Glutamatergic neuron (in vitro differentiated cells): Measurements from ENCODE around the gene ELFN2. TPM values are rescaled to one million over a fixed set of nuclear protein-coding genes. Genes with fewer than 3 reads are reported as not detected.

ENCODE experiments used
- DNase-seq: peaks from one replicate; pipeline ENCODE4 v3.0.0; 2022
- H3K27ac Mint-ChIP-seq: one replicate; pipeline ENCODE4 v1.8.0; 2020; ENCODE audit warnings: mild to moderate bottlenecking, mixed read lengths, inconsistent platforms; ENCODE audit not compliant: unreplicated experiment
- H3K27me3 Mint-ChIP-seq: one replicate; pipeline ENCODE4 v1.8.0; 2020; ENCODE audit warnings: mild to moderate bottlenecking, moderate library complexity, mixed read lengths, inconsistent platforms; ENCODE audit not compliant: unreplicated experiment
- H3K36me3 Mint-ChIP-seq: one replicate; pipeline ENCODE4 v1.8.0; 2020; ENCODE audit warnings: mild to moderate bottlenecking, mixed read lengths, inconsistent platforms; ENCODE audit not compliant: unreplicated experiment
- H3K4me1 Mint-ChIP-seq: one replicate; pipeline ENCODE4 v1.8.0; 2020; ENCODE audit warnings: mild to moderate bottlenecking, low read depth, mixed read lengths, inconsistent platforms; ENCODE audit not compliant: unreplicated experiment
- H3K4me3 Mint-ChIP-seq: one replicate; pipeline ENCODE4 v1.8.0; 2020; ENCODE audit warnings: mild to moderate bottlenecking, mixed read lengths, inconsistent platforms; ENCODE audit not compliant: unreplicated experiment
- H3K9me3 Mint-ChIP-seq: one replicate; pipeline ENCODE4 v1.8.0; 2020; ENCODE audit warnings: mild to moderate bottlenecking, moderate library complexity, mixed read lengths, inconsistent platforms; ENCODE audit not compliant: unreplicated experiment
- total RNA-seq: library from RNA; stranded (reverse); fragmentation: NEBNext Ultra II Directional; extraction: Animal tissue kit (Norgen Biotek cat#: 25700); gene quantifications from one replicate; pipeline ENCODE4 v1.2.1, GENCODE V29; 2021; ENCODE audit not compliant: unreplicated experiment
- TF ChIP-seq, protein P1 (sequence below): fragments of 200-600 bp; sonication (generic); IDR thresholded peaks from one replicate; pipeline ENCODE4 v1.5.0; 2021; ENCODE audit not compliant: partially characterized antibody, unreplicated experiment

The ELFN2 gene
- total RNA-seq, 1 donor from 2014 or later, result 7.3 TPM

DNA sequence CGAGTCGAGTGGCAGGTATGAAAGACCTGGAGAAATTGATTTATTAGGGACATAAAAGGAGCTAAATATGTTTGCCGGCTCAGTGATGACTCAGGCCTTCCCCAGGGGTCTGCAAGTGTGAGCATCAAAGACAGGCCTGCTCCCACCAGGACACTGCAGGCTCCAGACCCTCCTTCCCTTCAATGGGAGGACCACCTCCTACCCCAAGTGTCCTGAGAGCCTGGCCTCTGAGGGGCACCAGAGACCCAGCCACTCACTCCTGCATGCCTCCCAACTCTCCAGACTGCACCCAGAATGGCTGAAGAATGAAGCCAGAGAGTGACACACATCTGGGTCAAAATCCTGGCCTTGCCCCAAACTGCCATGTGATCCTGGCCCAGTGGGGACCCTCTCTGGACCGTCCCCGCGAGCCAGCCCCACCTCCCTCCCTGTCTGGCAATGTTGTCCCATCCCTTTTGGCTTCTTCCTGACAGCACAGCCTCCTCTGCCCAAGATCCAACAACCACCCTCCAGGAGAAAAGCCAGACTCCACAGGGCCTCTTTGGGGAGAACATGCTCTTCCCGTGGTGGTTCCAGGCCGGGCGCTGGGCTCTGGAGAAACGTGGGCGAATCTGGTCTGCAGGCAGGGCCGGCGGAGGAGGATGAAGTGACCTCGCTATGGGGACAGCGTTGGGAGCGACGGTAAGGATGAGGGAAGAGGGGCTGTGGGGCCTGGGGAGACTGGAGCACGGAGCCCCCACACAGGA is 108.7 kb downstream of the ELFN2 start:
- Mint-ChIP-seq H3K4me1 (peaks cover 4% of the 10 kb centered on the region), H3K27ac (no peak overlapping the region), H3K36me3 (no peaks in the 10 kb centered on the region), H3K9me3 (no peaks in the 10 kb centered on the region), H3K4me3 (no peak overlapping the region), H3K27me3 (peaks cover 2% of the 10 kb centered on the region)
- TF ChIP-seq, protein P1, sequence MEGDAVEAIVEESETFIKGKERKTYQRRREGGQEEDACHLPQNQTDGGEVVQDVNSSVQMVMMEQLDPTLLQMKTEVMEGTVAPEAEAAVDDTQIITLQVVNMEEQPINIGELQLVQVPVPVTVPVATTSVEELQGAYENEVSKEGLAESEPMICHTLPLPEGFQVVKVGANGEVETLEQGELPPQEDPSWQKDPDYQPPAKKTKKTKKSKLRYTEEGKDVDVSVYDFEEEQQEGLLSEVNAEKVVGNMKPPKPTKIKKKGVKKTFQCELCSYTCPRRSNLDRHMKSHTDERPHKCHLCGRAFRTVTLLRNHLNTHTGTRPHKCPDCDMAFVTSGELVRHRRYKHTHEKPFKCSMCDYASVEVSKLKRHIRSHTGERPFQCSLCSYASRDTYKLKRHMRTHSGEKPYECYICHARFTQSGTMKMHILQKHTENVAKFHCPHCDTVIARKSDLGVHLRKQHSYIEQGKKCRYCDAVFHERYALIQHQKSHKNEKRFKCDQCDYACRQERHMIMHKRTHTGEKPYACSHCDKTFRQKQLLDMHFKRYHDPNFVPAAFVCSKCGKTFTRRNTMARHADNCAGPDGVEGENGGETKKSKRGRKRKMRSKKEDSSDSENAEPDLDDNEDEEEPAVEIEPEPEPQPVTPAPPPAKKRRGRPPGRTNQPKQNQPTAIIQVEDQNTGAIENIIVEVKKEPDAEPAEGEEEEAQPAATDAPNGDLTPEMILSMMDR, result no peak
- DNase-seq, result no peak

Other genes with a start within 250 kb of the ELFN2 start
- 3.3 TPM for gene C1QTNF6, start 239.2 kb downstream of the ELFN2 start, total RNA-seq
- not detected for gene SSTR3, start 215.0 kb downstream of the ELFN2 start, total RNA-seq
- gene RAC2, start 183.2 kb downstream of the ELFN2 start, total RNA-seq, result not detected
- not detected for gene CYTH4, start 145.0 kb downstream of the ELFN2 start, total RNA-seq
- gene MFNG, start 58.9 kb upstream of the ELFN2 start, total RNA-seq, result 61.1 TPM
- gene CARD10, start 91.9 kb upstream of the ELFN2 start, total RNA-seq, result 2.7 TPM
- gene CDC42EP1, start 133.0 kb upstream of the ELFN2 start, total RNA-seq, result 2.1 TPM
- not detected for gene LGALS2, start 152.6 kb upstream of the ELFN2 start, total RNA-seq
- 104 TPM for gene GGA1, start 181.4 kb upstream of the ELFN2 start, total RNA-seq
- gene SH3BP1, start 212.2 kb upstream of the ELFN2 start, total RNA-seq, result 12.7 TPM
- gene PDXP, start 231.2 kb upstream of the ELFN2 start, total RNA-seq, result 88.1 TPM
- 50.7 TPM for gene LGALS1, start 248.2 kb upstream of the ELFN2 start, total RNA-seq